ENCODE measurements around the gene FXN. TPM values are rescaled to one million over a fixed set of nuclear protein-coding genes. Genes with fewer than 3 reads are reported as not detected.

The FXN gene
- total and polyA plus RNA-seq, 11 donors = 14.8 to 40.2 (median 24.1) TPM

DNA sequence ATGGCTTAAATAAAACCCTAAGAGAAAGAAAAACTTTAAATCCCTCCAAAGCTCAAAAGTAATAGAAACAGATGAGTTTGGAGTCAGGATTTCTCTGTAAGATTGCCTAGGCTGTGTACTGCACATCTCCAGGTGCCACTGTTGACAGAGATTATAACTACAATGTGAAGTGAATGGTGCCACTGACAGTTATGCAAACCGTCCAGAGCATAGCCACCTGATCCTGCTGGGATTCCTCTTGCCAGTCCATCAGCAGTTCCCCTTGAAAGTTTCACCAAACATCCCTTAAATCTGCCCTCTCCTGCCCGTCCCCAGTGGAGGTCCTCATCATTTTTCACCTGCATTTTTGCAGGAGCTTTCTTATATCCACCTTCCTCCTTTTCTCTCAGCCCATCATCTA is 42.5 kb downstream of the FXN start:
- H3K27ac ChIP-seq = peak overlapping the region; percentile 41 to 84 (median 75)
- H3K9me3 ChIP-seq = no peaks in the 10 kb centered on the region
- ATAC-seq (peak; percentile 5 to 58 (median 31)), DNase-seq (no peak)
- 13 to 30% (median 23%) methylated on average over 2 of the region's 2 CpGs for WGBS, 4 donors
- H3K4me3 ChIP-seq = no peak overlapping the region
- peaks cover 0 to 6% (median 0%) of the 10 kb centered on the region in 9 donors for H3K36me3 ChIP-seq
- no peaks in the 10 kb centered on the region for H3K27me3 ChIP-seq
- intact Hi-C loops (cut with DNase I) = loop anchor here in 5 of 10 donors (2.0 to 10.0 kb wide), 5 partner anchors 43 to 67 kb away; no protein-coding TSS in a partner anchor
- TF ChIP-seq POLR2A (IDR thresholded peaks at IDR 0.05) = no peak
- TF ChIP-seq, protein P1, sequence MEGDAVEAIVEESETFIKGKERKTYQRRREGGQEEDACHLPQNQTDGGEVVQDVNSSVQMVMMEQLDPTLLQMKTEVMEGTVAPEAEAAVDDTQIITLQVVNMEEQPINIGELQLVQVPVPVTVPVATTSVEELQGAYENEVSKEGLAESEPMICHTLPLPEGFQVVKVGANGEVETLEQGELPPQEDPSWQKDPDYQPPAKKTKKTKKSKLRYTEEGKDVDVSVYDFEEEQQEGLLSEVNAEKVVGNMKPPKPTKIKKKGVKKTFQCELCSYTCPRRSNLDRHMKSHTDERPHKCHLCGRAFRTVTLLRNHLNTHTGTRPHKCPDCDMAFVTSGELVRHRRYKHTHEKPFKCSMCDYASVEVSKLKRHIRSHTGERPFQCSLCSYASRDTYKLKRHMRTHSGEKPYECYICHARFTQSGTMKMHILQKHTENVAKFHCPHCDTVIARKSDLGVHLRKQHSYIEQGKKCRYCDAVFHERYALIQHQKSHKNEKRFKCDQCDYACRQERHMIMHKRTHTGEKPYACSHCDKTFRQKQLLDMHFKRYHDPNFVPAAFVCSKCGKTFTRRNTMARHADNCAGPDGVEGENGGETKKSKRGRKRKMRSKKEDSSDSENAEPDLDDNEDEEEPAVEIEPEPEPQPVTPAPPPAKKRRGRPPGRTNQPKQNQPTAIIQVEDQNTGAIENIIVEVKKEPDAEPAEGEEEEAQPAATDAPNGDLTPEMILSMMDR (IDR thresholded peaks at IDR 0.05) = no peak
- H3K4me1 ChIP-seq = peaks cover 0 to 36% (median 15%) of the 10 kb centered on the region in 12 donors

DNA sequence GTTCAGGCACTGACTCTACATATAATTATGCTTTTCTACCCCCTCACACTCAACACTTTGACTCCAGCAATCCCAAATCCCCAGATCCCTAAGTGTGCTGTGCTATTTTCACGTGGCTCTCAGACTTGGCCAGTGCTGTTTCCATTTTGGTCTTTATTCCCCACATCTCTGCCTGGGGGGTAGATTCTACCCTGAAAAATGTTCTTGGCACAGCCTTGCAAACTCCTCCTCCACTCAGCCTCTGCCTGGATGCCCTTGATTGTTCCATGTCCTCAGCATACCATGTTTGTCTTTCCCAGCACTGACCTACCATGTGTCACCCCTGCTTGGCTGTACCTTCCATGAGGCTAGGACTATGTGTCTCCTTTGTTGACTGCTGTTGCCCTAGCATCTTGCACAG is 43.0 kb downstream of the FXN start:
- DNase-seq = peak in 4 of 5 donors; percentile 40 to 80 (median 54)
- intact Hi-C loops (cut with DNase I) = loop anchor here in 5 of 10 donors (2.0 to 10.0 kb wide), 5 partner anchors 42 to 66 kb away; no protein-coding TSS in a partner anchor
- TF ChIP-seq, protein P1 (IDR thresholded peaks at IDR 0.05) = no peak
- TF ChIP-seq POLR2A (IDR thresholded peaks at IDR 0.05) = no peak

DNA sequence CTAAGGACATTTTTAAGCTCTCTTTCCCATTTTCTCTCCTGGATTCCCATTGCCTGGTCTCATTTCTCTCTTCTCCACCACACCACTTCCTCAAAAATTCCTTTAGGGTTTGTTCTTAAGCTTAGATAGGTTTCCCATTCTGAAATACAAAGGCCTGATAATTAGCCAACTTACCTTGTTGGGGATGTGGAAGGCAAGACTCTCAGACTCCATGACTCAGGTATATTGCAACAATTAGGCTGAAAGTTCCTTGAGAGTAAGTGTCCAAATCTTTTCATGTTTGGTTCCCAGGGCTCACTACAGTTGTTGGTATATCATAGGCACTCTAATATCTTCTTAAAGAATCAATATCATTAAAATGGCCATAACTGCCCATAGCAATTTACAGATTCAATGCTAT is 43.6 kb downstream of the FXN start:
- H3K27ac ChIP-seq = peak overlapping the region; percentile 44 to 84 (median 75)
- TF ChIP-seq POLR2A (IDR thresholded peaks at IDR 0.05) = no peak
- TF ChIP-seq, protein P1 (IDR thresholded peaks at IDR 0.05) = no peak
- ATAC-seq = no peak
- no peak for DNase-seq
- H3K9me3 ChIP-seq = no peaks in the 10 kb centered on the region
- no peaks in the 10 kb centered on the region for H3K36me3 ChIP-seq
- no peak overlapping the region for H3K4me3 ChIP-seq
- no peaks in the 10 kb centered on the region for H3K27me3 ChIP-seq
- H3K4me1 ChIP-seq = peaks cover 0 to 36% (median 15%) of the 10 kb centered on the region in 12 donors
- intact Hi-C loops (cut with DNase I) = loop anchor here in 5 of 10 donors (2.0 to 10.0 kb wide), 5 partner anchors 42 to 66 kb away; no protein-coding TSS in a partner anchor

More for the DNA sequence above, 43.0 kb downstream of the FXN start:
- Histone ChIP-seq H3K4me1 (peaks cover 0 to 36% (median 15%) of the 10 kb centered on the region in 12 donors), H3K9me3 (no peaks in the 10 kb centered on the region), H3K27me3 (no peaks in the 10 kb centered on the region), H3K4me3 (no peak overlapping the region), H3K27ac (peak overlapping the region; percentile 44 to 84 (median 75)), H3K36me3 (peaks cover 0 to 2% (median 0%) of the 10 kb centered on the region in 9 donors)
- WGBS, 4 donors = 0% methylated on average over 1 of the region's 1 CpG
- ATAC-seq = peak; percentile 95 to 98 (median 97)

DNA sequence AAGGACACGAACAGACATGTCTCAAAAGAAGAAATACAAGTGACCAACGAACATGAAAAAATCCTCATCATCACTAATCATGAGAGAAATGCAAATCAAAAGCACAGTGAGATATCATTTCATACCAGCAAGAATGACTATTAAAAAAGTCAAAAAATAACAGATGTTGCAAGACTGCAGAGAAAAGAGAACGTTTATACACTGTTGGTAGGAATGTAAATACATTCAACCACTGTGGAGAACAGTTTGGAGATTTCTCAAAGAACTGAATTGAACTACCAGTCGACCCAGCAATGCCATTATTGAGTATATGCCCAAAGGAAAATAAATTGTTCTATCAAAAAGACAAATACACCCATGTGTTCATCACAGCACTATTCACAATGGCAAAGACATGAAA is 45.7 kb downstream of the FXN start:
- intact Hi-C loops (cut with DNase I) = loop anchor here in 1 of 10 donors (10.0 kb wide), 1 partner anchor 54 kb away; no protein-coding TSS in a partner anchor
- Histone ChIP-seq H3K4me3 (no peak overlapping the region), H3K9me3 (no peaks in the 10 kb centered on the region), H3K27ac (no peak overlapping the region), H3K4me1 (peaks cover 0 to 42% (median 17%) of the 10 kb centered on the region in 12 donors), H3K27me3 (no peaks in the 10 kb centered on the region), H3K36me3 (no peaks in the 10 kb centered on the region)
- DNase-seq (no peak), ATAC-seq (no peak)
- TF ChIP-seq POLR2A (IDR thresholded peaks at IDR 0.05) = no peak
- TF ChIP-seq, protein P1 (IDR thresholded peaks at IDR 0.05) = no peak
- WGBS, 4 donors = 91 to 95% (median 93%) methylated on average over 4 of the region's 4 CpGs
